Sigmoid colon (tissue), 7 donors: ENCODE measurements around the gene PRKD1. TPM values are rescaled to one million over a fixed set of nuclear protein-coding genes. Genes with fewer than 3 reads are reported as not detected.
"Not testable (repeated sequence)": the region's sequence is repeated elsewhere in the genome, so short reads cannot be mapped to it uniquely, and the experiment has no call there.

Experiments
- DNase-seq: peaks from one replicate; pipeline ENCODE4 v3.0.0-alpha.2; 2019
- H3K27ac ChIP-seq, 4 donors: fragments of 200-600 bp; sonication (generic); one replicate each; pipeline ENCODE4 v1.5.1; 2016 to 2019; ENCODE audit warnings: mild to moderate bottlenecking in 1 of 4
- H3K27me3 ChIP-seq, 3 donors: fragments of 200-600 bp; sonication (generic); one replicate each; pipeline ENCODE4 v1.5.1; 2019; ENCODE audit warnings: mild to moderate bottlenecking in 1 of 3
- H3K36me3 ChIP-seq, 4 donors: fragments of 200-600 bp; sonication (generic); one replicate each; pipeline ENCODE4 v1.5.1; 2016 to 2019
- H3K4me1 ChIP-seq, 4 donors: fragments of 200-600 bp; sonication (generic); one replicate each; pipeline ENCODE4 v1.5.1; 2017 to 2019
- H3K4me3 ChIP-seq, 4 donors: fragments of 200-600 bp; sonication (generic); one replicate each; pipeline ENCODE4 v1.5.1; 2017 to 2019; ENCODE audit warnings: mild to moderate bottlenecking in 2 of 4, moderate library complexity in 1 of 4
- H3K9me3 ChIP-seq, 4 donors: fragments of 200-600 bp in 3 of 4; sonication (generic) in 3 of 4; one replicate each; pipeline versions ENCODE4 v1.5.1 to v1.6.1; 2013 to 2019
- CTCF ChIP-seq, 4 experiments: fragments of 450-650 bp in 3 of 4; fragments of 200-600 bp in 1 of 4; IDR thresholded peaks; one replicate each; pipeline ENCODE4 v1.5.1; 2016 to 2019; ENCODE audit warnings: antibody characterized with exemption in 4 of 4, mild to moderate bottlenecking in 3 of 4, moderate library complexity in 2 of 4
- EP300 ChIP-seq, 4 donors: sonication (generic); formaldehyde crosslinking; IDR thresholded peaks; one replicate each; pipeline ENCODE4 v1.6.1; 2017; ENCODE audit warnings: antibody characterized with exemption in 4 of 4
- POLR2A ChIP-seq, 2 donors: fragments of 450-650 bp; IDR thresholded peaks; one replicate each; pipeline ENCODE4 v1.6.1; 2016; ENCODE audit warnings: antibody characterized with exemption in 2 of 2, mild to moderate bottlenecking in 2 of 2, moderate library complexity in 2 of 2
- POLR2AphosphoS5 ChIP-seq, 4 donors: sonication (generic); formaldehyde crosslinking; IDR thresholded peaks; one replicate each; pipeline ENCODE4 v1.6.1; 2017; ENCODE audit warnings: antibody characterized with exemption in 4 of 4
- WGBS, 2 donors: extraction: QIAGEN DNeasy Blood & Tissue Kit; methylation state at CpG; one replicate each; pipeline ENCODE4 v1.1.7; 2013; 5-methylcytosine and 5-hydroxymethylcytosine counted together
- intact Hi-C: fragments of 100-400 bp; cut with DNase I; formaldehyde crosslinking; loops from one replicate; pipeline ENCODE4 v1.15.1; 2023
- polyA plus RNA-seq, 3 donors: library from polyadenylated mRNA; stranded (reverse); fragments of 200-250 nt; gene quantifications; one replicate each; pipeline ENCODE4 v1.2.3, GENCODE V29; 2013
- total RNA-seq, 4 donors: library from RNA; depleted of rRNA; stranded (reverse); fragments of >200 nt; gene quantifications; one replicate each; pipeline ENCODE4 v1.1.0, GENCODE V29; 2016
- donor health status: healthy with polysubstance abuse.
- donor health status: Bipolar disorder and iron deficiency.
- donor health status: healthy.

The PRKD1 gene
- total and polyA plus RNA-seq, 7 donors: 0.46 to 27.1 (median 14.5) TPM

GRCh38 chr14:29738950-29739349, 188.7 kb downstream of the PRKD1 start:
- Histone ChIP-seq H3K36me3 (no peaks in the 10 kb centered on the region), H3K4me1 (peaks cover 0 to 76% (median 56%) of the 10 kb centered on the region in 4 donors), H3K4me3 (no peak overlapping the region), H3K27ac (peak overlapping the region in 2 of 4 donors; percentile 14 to 74), H3K9me3 (no peaks in the 10 kb centered on the region), H3K27me3 (no peaks in the 10 kb centered on the region)
- intact Hi-C loops: no loop called here
- WGBS, 2 donors: 81 to 92% methylated on average over 1 of the region's 1 CpG
- DNase-seq: no peak
- TF ChIP-seq POLR2A (IDR thresholded peaks at IDR 0.05): no peak
- no peak for TF ChIP-seq CTCF (IDR thresholded peaks at IDR 0.05)
- TF ChIP-seq POLR2AphosphoS5 (IDR thresholded peaks at IDR 0.05): no peak
- TF ChIP-seq EP300 (IDR thresholded peaks at IDR 0.05): no peak

GRCh38 chr14:29738056-29738455, 189.6 kb downstream of the PRKD1 start:
- no peak for DNase-seq
- Histone ChIP-seq H3K4me1 (peaks cover 0 to 67% (median 47%) of the 10 kb centered on the region in 4 donors), H3K9me3 (no peaks in the 10 kb centered on the region), H3K27ac (peak overlapping the region in 3 of 4 donors; percentile 0 to 73 (median 49)), H3K27me3 (no peaks in the 10 kb centered on the region), H3K36me3 (no peaks in the 10 kb centered on the region), H3K4me3 (no peak overlapping the region)
- WGBS, 2 donors: 64 to 85% methylated on average over 1 of the region's 1 CpG
- intact Hi-C loops: no loop called here
- TF ChIP-seq CTCF (IDR thresholded peaks at IDR 0.05): no peak

GRCh38 chr14:29735459-29735858, 192.2 kb downstream of the PRKD1 start:
- Histone ChIP-seq H3K36me3 (no peaks in the 10 kb centered on the region), H3K4me1 (peaks cover 0 to 41% (median 21%) of the 10 kb centered on the region in 4 donors), H3K9me3 (no peaks in the 10 kb centered on the region), H3K27ac (peak overlapping the region in 3 of 4 donors; percentile 65 to 74 (median 73)), H3K4me3 (no peak overlapping the region), H3K27me3 (no peaks in the 10 kb centered on the region)
- TF ChIP-seq EP300 (IDR thresholded peaks at IDR 0.05) (no peak), POLR2A (IDR thresholded peaks at IDR 0.05) (no peak)
- WGBS, 2 donors: 89 to 90% methylated on average over 4 of the region's 4 CpGs
- intact Hi-C loops: no loop called here
- DNase-seq: no peak

GRCh38 chr14:29734732-29735131, 192.9 kb downstream of the PRKD1 start:
- WGBS, 2 donors: 82 to 86% methylated on average over 1 of the region's 1 CpG
- TF ChIP-seq CTCF (IDR thresholded peaks at IDR 0.05) (no peak), POLR2A (IDR thresholded peaks at IDR 0.05) (no peak), POLR2AphosphoS5 (IDR thresholded peaks at IDR 0.05) (no peak), EP300 (IDR thresholded peaks at IDR 0.05) (no peak)

GRCh38 chr14:29726560-29727331, 200.9 kb downstream of the PRKD1 start:
- peak in 2 of 4 donors; percentile 14 to 20 for TF ChIP-seq POLR2AphosphoS5 (IDR thresholded peaks at IDR 0.05)
- intact Hi-C loops, DNase-seq, H3K27me3 ChIP-seq, H3K4me3 ChIP-seq, H3K9me3 ChIP-seq, H3K36me3 ChIP-seq: not testable (repeated sequence)
- Histone ChIP-seq H3K4me1 (peaks cover 0 to 40% (median 31%) of the 10 kb centered on the region in 4 donors), H3K27ac (peak overlapping the region in 2 of 4 donors; percentile 29 to 40)
- WGBS, 2 donors: 84 to 88% methylated on average over 4 of the region's 4 CpGs

More at GRCh38 chr14:29734732-29735131, 192.9 kb downstream of the PRKD1 start:
- intact Hi-C loops: no loop called here
- no peaks in the 10 kb centered on the region for H3K36me3 ChIP-seq
- no peaks in the 10 kb centered on the region for H3K9me3 ChIP-seq
- no peaks in the 10 kb centered on the region for H3K27me3 ChIP-seq
- peaks cover 0 to 34% (median 15%) of the 10 kb centered on the region in 4 donors for H3K4me1 ChIP-seq
- H3K27ac ChIP-seq: no peak overlapping the region
- no peak overlapping the region for H3K4me3 ChIP-seq
- DNase-seq: no peak
